Measurements from ENCODE around the gene MCTP1. TPM values are rescaled to one million over a fixed set of nuclear protein-coding genes. Genes with fewer than 3 reads are reported as not detected.

MCTP1 gene
- total RNA-seq, 1 donor from 2014 or later = 3.7 TPM

GRCh38 chr5:95029569-95030366 is 255.1 kb downstream of the MCTP1 start:
- Histone ChIP-seq H3K9me3 (ENCODE audit: low read depth) (no peaks in the 10 kb centered on the region), H3K79me2 (ENCODE audit: low read depth) (no peaks in the 10 kb centered on the region), H3K4me3 (no peak overlapping the region), H3F3A (ENCODE audit: low read depth) (no peaks in the 10 kb centered on the region), H3K4me1 (no peaks in the 10 kb centered on the region), H3K27ac (no peak overlapping the region), H3K27me3 (no peaks in the 10 kb centered on the region), H3K36me3 (no peaks in the 10 kb centered on the region), H3K4me2 (no peak overlapping the region), H4K20me1 (ENCODE audit: low read depth) (no peaks in the 10 kb centered on the region), H3K9ac (no peak overlapping the region), H2AFZ (replicated peaks) (no peak overlapping the region)
- H3K36me3 Mint-ChIP-seq = no peaks in the 10 kb centered on the region
- no peak overlapping the region for H3K27ac Mint-ChIP-seq
- no peak for TF ChIP-seq EZH2 (IDR thresholded peaks at IDR 0.05)
- no peak for TF ChIP-seq EZH2phosphoT487 (IDR thresholded peaks at IDR 0.05)
- no peak for TF ChIP-seq CTCF (IDR thresholded peaks at IDR 0.05)
- H3K4me1 Mint-ChIP-seq = no peaks in the 10 kb centered on the region
- no peak overlapping the region for H3K4me3 Mint-ChIP-seq
- H3K9me3 Mint-ChIP-seq = peaks cover 16% of the 10 kb centered on the region
- no peak for DNase-seq (ENCODE audit: low spot score)
- no peaks in the 10 kb centered on the region for H3K27me3 Mint-ChIP-seq (ENCODE audit: insufficient read depth, low read depth)

- Histone ChIP-seq H3K4me1 (no peaks in the 10 kb centered on the region), H3K9ac (no peak overlapping the region), H2AFZ (replicated peaks) (no peak overlapping the region), H3K9me3 (ENCODE audit: low read depth) (no peaks in the 10 kb centered on the region), H3K4me2 (no peak overlapping the region), H3K27ac (no peak overlapping the region), H4K20me1 (ENCODE audit: low read depth) (no peaks in the 10 kb centered on the region), H3K36me3 (no peaks in the 10 kb centered on the region), H3K27me3 (no peaks in the 10 kb centered on the region), H3F3A (ENCODE audit: low read depth) (no peaks in the 10 kb centered on the region), H3K4me3 (no peak overlapping the region), H3K79me2 (ENCODE audit: low read depth) (no peaks in the 10 kb centered on the region)
- Mint-ChIP-seq H3K27ac (no peak overlapping the region), H3K36me3 (no peaks in the 10 kb centered on the region), H3K27me3 (ENCODE audit: insufficient read depth, low read depth) (no peaks in the 10 kb centered on the region), H3K9me3 (peaks cover 2% of the 10 kb centered on the region), H3K4me1 (peaks cover 1% of the 10 kb centered on the region), H3K4me3 (no peak overlapping the region)
- no peak for TF ChIP-seq CTCF (IDR thresholded peaks at IDR 0.05)
- no peak for TF ChIP-seq EZH2phosphoT487 (IDR thresholded peaks at IDR 0.05)
- no peak for TF ChIP-seq EZH2 (IDR thresholded peaks at IDR 0.05)
- no peak for DNase-seq (ENCODE audit: low spot score)
Observed at GRCh38 chr5:95027775-95028174, 257.1 kb downstream of the MCTP1 start.

GRCh38 chr5:95027151-95027721 is 257.7 kb downstream of the MCTP1 start:
- Mint-ChIP-seq H3K4me3 (no peak overlapping the region), H3K9me3 (no peaks in the 10 kb centered on the region), H3K36me3 (no peaks in the 10 kb centered on the region), H3K27ac (no peak overlapping the region), H3K27me3 (ENCODE audit: insufficient read depth, low read depth) (no peaks in the 10 kb centered on the region), H3K4me1 (peaks cover 2% of the 10 kb centered on the region)
- TF ChIP-seq EZH2 (IDR thresholded peaks at IDR 0.05) (no peak), EZH2phosphoT487 (IDR thresholded peaks at IDR 0.05) (no peak), CTCF (IDR thresholded peaks at IDR 0.05) (no peak)
- H3K4me2 ChIP-seq = no peak overlapping the region
- H3K9me3 ChIP-seq (ENCODE audit: low read depth) = no peaks in the 10 kb centered on the region
- DNase-seq (ENCODE audit: low spot score) = no peak
- no peak overlapping the region for H3K27ac ChIP-seq
- H3K79me2 ChIP-seq (ENCODE audit: low read depth) = no peaks in the 10 kb centered on the region
- H3K36me3 ChIP-seq = no peaks in the 10 kb centered on the region
- no peaks in the 10 kb centered on the region for H3F3A ChIP-seq (ENCODE audit: low read depth)
- H3K9ac ChIP-seq = no peak overlapping the region
- H3K4me3 ChIP-seq = no peak overlapping the region
- H4K20me1 ChIP-seq (ENCODE audit: low read depth) = no peaks in the 10 kb centered on the region
- H2AFZ ChIP-seq (replicated peaks) = no peak overlapping the region
- no peaks in the 10 kb centered on the region for H3K4me1 ChIP-seq
- H3K27me3 ChIP-seq = no peaks in the 10 kb centered on the region

All from neural progenitor cell (in vitro differentiated cells).